Activated naive CD8-positive, alpha-beta T cell (primary cell): ENCODE data around the gene DCTN4.

Experiments used
- H3K27ac Mint-ChIP-seq: one replicate; pipeline ENCODE4 v1.8.0; 2021; ENCODE audit warnings: mixed read lengths
- H3K27me3 Mint-ChIP-seq: one replicate; pipeline ENCODE4 v1.8.0; 2021; ENCODE audit warnings: mixed read lengths
- H3K36me3 Mint-ChIP-seq: one replicate; pipeline ENCODE4 v1.8.0; 2021; ENCODE audit warnings: mixed read lengths
- H3K4me1 Mint-ChIP-seq: one replicate; pipeline ENCODE4 v1.8.0; 2021; ENCODE audit warnings: low read depth, mixed read lengths
- H3K4me3 Mint-ChIP-seq: one replicate; pipeline ENCODE4 v1.8.0; 2021; ENCODE audit warnings: mild to moderate bottlenecking, mixed read lengths
- H3K9me3 Mint-ChIP-seq: one replicate; pipeline ENCODE4 v1.8.0; 2021; ENCODE audit warnings: low read depth, mixed read lengths

The DCTN4 gene

GRCh38 chr5:150781706-150782614, 23.1 kb upstream of the DCTN4 start:
- H3K27me3 Mint-ChIP-seq = no peaks in the 10 kb centered on the region
- H3K4me3 Mint-ChIP-seq = no peak overlapping the region
- H3K4me1 Mint-ChIP-seq = peaks cover 78% of the 10 kb centered on the region
- H3K9me3 Mint-ChIP-seq = no peaks in the 10 kb centered on the region
- peaks cover 4% of the 10 kb centered on the region for H3K36me3 Mint-ChIP-seq
- peak overlapping the region; percentile 93 for H3K27ac Mint-ChIP-seq

DNA sequence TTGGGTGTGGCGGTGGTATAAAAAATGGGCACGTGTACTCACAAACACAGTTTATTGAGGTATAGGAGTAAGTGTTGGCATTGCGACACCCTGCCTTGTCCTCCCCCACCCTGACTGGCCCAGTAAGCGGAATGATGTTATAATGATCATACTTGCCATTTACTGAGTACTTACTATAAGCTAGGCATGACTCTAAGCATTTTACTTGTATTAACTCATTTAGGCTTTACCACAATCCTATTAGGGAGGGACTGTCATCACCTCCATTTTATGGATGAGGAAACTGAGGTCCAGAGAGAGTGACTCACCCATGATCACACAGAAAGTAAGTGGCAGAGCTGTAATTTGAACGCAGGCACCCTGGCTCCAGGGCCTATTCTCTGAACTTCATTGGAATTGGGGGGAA, 22.0 kb upstream of the DCTN4 start:
- Mint-ChIP-seq H3K4me1 (peaks cover 72% of the 10 kb centered on the region), H3K27me3 (no peaks in the 10 kb centered on the region), H3K9me3 (no peaks in the 10 kb centered on the region), H3K4me3 (peak overlapping the region; percentile 97), H3K27ac (peak overlapping the region; percentile 93), H3K36me3 (peaks cover 2% of the 10 kb centered on the region)

- H3K27me3 Mint-ChIP-seq = no peaks in the 10 kb centered on the region
- no peaks in the 10 kb centered on the region for H3K9me3 Mint-ChIP-seq
- peak overlapping the region; percentile 70 for H3K27ac Mint-ChIP-seq
- H3K4me3 Mint-ChIP-seq = peak overlapping the region; percentile 97
- peaks cover 2% of the 10 kb centered on the region for H3K36me3 Mint-ChIP-seq
- peaks cover 69% of the 10 kb centered on the region for H3K4me1 Mint-ChIP-seq
These were observed 21.4 kb upstream of the DCTN4 start for GRCh38 chr5:150780187-150780692.

- Mint-ChIP-seq H3K27me3 (no peaks in the 10 kb centered on the region), H3K9me3 (no peaks in the 10 kb centered on the region), H3K4me1 (peaks cover 64% of the 10 kb centered on the region), H3K4me3 (peak overlapping the region; percentile 97), H3K27ac (peak overlapping the region; percentile 95), H3K36me3 (peaks cover 2% of the 10 kb centered on the region)
These were observed 20.8 kb upstream of the DCTN4 start for GRCh38 chr5:150779397-150780186.

DNA sequence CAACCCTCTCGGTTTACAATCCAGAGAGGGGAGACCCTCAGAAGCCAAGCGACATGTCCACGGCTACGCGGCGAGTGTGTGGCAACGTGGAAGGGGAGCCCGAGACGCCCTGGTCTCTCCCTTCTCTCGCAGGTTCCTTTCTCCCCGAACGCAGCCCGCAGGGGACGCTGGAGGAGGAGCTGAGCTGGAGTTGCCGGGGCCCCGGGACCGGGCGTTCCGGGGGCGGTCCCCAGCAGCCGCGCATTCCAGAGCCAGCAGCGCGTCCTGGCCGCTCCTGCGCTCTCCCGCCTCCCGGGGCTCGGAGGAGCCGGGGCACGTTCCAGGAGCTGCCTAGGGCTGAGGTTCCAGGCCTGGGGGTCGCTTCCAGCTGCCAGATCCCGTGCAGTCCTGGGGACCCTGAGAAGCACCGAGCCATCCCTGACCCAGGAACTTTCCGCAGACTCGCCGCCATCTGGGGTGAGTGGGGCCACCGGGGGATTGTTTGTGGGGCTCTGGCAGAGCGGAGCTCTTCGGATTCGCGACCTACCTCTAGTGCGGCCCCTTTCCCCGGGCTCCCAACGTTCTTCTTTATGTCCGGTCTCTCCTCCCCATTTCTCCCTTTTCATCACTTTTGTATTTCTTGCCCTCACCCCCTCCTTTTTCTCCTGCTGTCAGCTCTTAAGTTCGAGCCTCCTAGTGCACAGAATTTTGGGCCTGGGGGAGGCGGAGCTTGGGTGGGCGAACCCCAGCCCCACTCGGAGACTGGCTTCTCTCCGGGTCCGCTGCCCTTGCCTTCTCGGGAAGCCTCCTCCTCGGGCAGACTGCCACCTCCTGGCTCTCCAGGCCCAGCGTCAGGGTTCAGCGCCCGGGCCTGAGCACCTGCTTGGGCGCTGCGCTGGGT, 19.9 kb upstream of the DCTN4 start, which contains the start of gene SMIM3:
SMIM3 (plus strand) TSS at position 241 of the 880 bp plus-strand sequence. CDS start 16,684 bp downstream, outside the sequence.
- H3K9me3 Mint-ChIP-seq = no peaks in the 10 kb centered on the region
- peak within 1 kb of the TSS; percentile 95 for H3K27ac Mint-ChIP-seq
- H3K36me3 Mint-ChIP-seq = no peaks in the 10 kb centered on the region
- H3K4me1 Mint-ChIP-seq = peaks cover 56% of the 10 kb centered on the region
- H3K4me3 Mint-ChIP-seq = peak within 1 kb of the TSS; percentile 97
- no peaks in the 10 kb centered on the region for H3K27me3 Mint-ChIP-seq

DNA sequence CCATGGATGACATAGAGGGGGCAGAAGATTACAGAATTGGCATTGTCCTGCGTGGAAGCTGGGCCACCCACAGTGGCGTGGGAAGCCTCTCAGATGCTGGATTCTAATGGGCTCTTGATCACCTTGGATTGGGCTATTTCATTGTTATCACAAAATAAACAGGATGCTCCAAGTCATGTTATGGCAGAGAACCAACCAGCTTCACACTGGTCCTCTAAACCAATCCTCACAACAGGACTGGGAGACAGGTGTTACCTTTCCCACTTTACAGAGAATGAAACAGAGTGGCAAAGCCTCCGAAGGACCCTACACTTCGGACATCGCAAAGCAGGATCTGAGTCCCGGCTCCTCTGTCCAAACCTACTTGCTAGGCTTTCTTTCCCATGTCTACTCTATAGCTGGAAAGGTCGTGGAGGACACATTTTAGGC, 19.3 kb upstream of the DCTN4 start:
- no peaks in the 10 kb centered on the region for H3K27me3 Mint-ChIP-seq
- H3K4me1 Mint-ChIP-seq = peaks cover 50% of the 10 kb centered on the region
- H3K27ac Mint-ChIP-seq = peak overlapping the region; percentile 78
- H3K4me3 Mint-ChIP-seq = peak overlapping the region; percentile 97
- no peaks in the 10 kb centered on the region for H3K36me3 Mint-ChIP-seq
- no peaks in the 10 kb centered on the region for H3K9me3 Mint-ChIP-seq

- no peaks in the 10 kb centered on the region for H3K36me3 Mint-ChIP-seq
- peak overlapping the region; percentile 97 for H3K4me3 Mint-ChIP-seq
- H3K4me1 Mint-ChIP-seq = peaks cover 46% of the 10 kb centered on the region
- H3K27me3 Mint-ChIP-seq = no peaks in the 10 kb centered on the region
- no peaks in the 10 kb centered on the region for H3K9me3 Mint-ChIP-seq
- H3K27ac Mint-ChIP-seq = peak overlapping the region; percentile 70
These were observed 18.9 kb upstream of the DCTN4 start for GRCh38 chr5:150777685-150778084.

DNA sequence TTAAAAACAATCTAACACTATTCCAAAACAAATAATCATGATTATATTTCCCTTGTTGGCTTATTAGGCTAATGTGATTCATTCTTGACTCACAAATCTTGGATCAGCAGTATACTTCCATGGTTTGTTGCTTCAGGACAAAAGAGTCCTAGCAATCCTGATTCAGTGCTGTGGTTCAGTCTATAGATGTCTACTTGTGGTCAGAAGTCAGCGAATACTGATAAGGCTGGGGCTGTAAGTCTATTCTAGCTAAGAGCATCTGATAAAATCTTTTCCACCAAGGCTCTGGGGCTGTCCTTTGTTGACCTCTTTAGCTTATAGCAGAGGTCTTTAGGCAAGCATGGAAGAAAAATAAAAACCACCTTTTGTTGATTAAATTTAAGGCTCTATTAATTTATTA, 15.3 kb upstream of the DCTN4 start:
- Mint-ChIP-seq H3K4me3 (no peak overlapping the region), H3K9me3 (peaks cover 3% of the 10 kb centered on the region), H3K27ac (no peak overlapping the region), H3K36me3 (no peaks in the 10 kb centered on the region), H3K4me1 (peaks cover 11% of the 10 kb centered on the region), H3K27me3 (no peaks in the 10 kb centered on the region)

DNA sequence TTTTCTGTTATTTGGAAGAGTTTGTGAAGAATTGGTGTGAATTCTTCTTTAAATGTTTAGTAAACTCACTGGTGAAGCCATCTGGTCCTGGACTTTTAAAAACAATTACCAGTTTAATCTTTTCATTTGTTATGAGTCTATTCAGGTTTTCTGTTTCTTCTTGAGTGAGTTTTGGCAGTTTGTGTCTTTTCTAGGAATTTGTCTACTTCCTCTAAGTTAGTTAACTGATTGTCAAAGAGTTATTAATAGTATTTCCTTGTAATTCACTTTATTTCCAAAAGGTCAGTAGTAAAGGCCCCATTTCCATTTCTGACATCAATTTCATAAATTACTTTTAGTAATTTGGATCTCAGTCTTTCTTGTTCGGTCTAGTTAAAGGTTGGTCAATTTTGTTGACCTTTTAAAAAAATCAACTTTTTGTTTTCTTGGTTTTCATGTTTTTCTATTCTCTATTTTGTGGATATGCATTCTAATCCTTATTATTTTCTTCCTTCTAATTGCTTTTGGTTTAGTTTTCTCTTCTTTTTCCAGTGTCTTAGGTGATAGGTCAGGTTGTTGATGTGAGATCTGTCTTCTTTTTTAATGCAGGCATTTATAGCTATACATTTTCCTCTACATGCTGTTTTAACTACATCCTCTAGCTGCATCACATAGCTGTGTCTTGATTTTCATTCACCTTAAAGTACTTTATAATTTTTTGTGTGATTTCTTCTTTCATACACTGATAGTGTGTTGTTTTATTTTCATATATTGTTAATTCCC, 12.4 kb upstream of the DCTN4 start:
- Mint-ChIP-seq H3K27ac (no peak overlapping the region), H3K9me3 (peaks cover 3% of the 10 kb centered on the region), H3K4me3 (no peak overlapping the region), H3K36me3 (no peaks in the 10 kb centered on the region), H3K4me1 (no peaks in the 10 kb centered on the region), H3K27me3 (no peaks in the 10 kb centered on the region)

DNA sequence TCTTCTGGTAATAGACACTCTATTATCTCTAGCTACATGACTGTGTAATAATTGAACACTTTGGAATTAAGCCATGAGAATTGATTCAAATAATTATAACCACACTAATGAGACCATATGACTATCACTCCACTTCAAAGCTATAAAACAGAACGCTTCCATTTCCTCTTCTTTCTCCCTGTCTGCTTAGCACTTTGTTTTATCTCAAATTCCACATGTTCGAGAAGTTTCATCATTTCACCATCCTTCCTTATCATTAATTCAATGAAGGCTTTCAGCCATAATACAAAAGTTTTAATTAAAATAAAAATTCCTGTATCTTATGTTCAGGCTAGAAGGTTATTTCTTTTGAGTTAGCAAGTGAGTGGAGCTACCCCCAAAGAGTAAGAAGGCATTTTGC, 7.4 kb upstream of the DCTN4 start:
- Mint-ChIP-seq H3K4me1 (no peaks in the 10 kb centered on the region), H3K9me3 (no peaks in the 10 kb centered on the region), H3K27ac (no peak overlapping the region), H3K36me3 (no peaks in the 10 kb centered on the region), H3K4me3 (no peak overlapping the region), H3K27me3 (no peaks in the 10 kb centered on the region)

- Mint-ChIP-seq H3K27ac (no peak overlapping the region), H3K9me3 (no peaks in the 10 kb centered on the region), H3K4me3 (no peak overlapping the region), H3K4me1 (no peaks in the 10 kb centered on the region), H3K36me3 (no peaks in the 10 kb centered on the region), H3K27me3 (no peaks in the 10 kb centered on the region)
These were observed 7.0 kb upstream of the DCTN4 start for GRCh38 chr5:150765799-150766169.

DNA sequence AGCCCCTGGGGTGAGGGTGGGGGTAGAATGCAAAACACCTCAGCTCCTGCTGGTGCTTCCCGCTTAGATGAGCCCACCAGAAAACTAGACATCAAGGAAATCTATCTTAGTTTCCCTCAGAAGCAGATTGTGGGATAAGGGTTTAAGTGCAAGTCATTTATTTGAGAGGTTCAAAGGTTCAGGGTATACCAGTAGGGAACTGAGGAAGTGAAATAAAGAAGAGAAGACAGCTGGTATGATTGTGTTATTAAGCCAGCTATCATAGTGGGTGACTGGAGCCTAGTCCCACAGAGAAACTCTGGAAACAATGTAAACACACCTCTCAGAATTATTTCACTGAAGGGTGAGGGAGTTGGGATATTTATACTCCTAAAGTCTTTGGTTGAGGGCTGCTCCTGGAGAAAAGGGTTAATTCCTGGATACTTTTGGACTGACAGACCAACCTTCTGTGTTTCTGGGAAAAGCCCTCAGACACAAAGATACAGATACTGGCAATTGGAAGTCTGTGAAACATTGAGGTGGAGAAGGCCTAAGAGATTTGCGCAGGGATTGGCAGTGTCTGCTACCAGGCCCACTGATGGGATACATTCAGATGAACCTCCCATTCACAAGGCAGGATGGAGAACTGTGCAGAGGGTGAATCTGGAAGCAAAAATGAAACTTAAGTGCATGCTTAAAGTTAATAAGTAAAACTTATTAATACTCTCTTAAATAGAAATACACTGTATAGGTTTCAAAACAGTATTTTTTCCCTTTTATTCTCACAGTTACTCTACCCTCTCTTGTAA, 6.4 kb upstream of the DCTN4 start:
- Mint-ChIP-seq H3K4me3 (no peak overlapping the region), H3K9me3 (no peaks in the 10 kb centered on the region), H3K36me3 (no peaks in the 10 kb centered on the region), H3K4me1 (no peaks in the 10 kb centered on the region), H3K27ac (no peak overlapping the region), H3K27me3 (no peaks in the 10 kb centered on the region)

- no peak overlapping the region for H3K4me3 Mint-ChIP-seq
- H3K4me1 Mint-ChIP-seq = peaks cover 2% of the 10 kb centered on the region
- H3K9me3 Mint-ChIP-seq = no peaks in the 10 kb centered on the region
- no peaks in the 10 kb centered on the region for H3K27me3 Mint-ChIP-seq
- H3K27ac Mint-ChIP-seq = no peak overlapping the region
- no peaks in the 10 kb centered on the region for H3K36me3 Mint-ChIP-seq
These were observed 5.7 kb upstream of the DCTN4 start for GRCh38 chr5:150764530-150764929.
